Right lobe of liver (tissue), 6 donors: ENCODE data around the gene MCUB. TPM values are rescaled to one million over a fixed set of nuclear protein-coding genes. Genes with fewer than 3 reads are reported as not detected.

ENCODE experiments used
- ATAC-seq, 4 donors: fragments of 200-7000 bp; cut with Tn5 transposase; one replicate each; pipeline ENCODE4 v1.9.1; 2020; ENCODE audit warnings: mild to moderate bottlenecking in 4 of 4, moderate library complexity in 4 of 4
- DNase-seq, 3 donors: peaks; one replicate each; pipeline ENCODE4 v3.0.0-alpha.2; 2020
- H3K27ac ChIP-seq, 3 donors: fragments of 200-600 bp; one replicate each; pipeline ENCODE4 v1.8.0; 2022
- H3K27me3 ChIP-seq, 2 donors: fragments of 200-600 bp; one replicate each; pipeline ENCODE4 v1.8.0; 2022
- H3K36me3 ChIP-seq, 4 donors: fragments of 200-600 bp; sonication (generic) in 1 of 4; one replicate each; pipeline versions ENCODE4 v1.5.1 to v1.8.0; 2017 to 2022; ENCODE audit warnings: control low read depth in 1 of 4
- H3K4me1 ChIP-seq, 4 donors: fragments of 200-600 bp; sonication (generic) in 1 of 4; one replicate each; pipeline versions ENCODE4 v1.5.1 to v1.8.0; 2017 to 2022; ENCODE audit warnings: control low read depth in 1 of 4
- H3K4me3 ChIP-seq, 3 donors: fragments of 200-600 bp; one replicate each; pipeline ENCODE4 v1.8.0; 2022
- H3K9me3 ChIP-seq, 4 donors: fragments of 200-600 bp; sonication (generic) in 1 of 4; one replicate each; pipeline versions ENCODE4 v1.5.1 to v1.8.0; 2017 to 2022; ENCODE audit warnings: control low read depth in 1 of 4
- POLR2A ChIP-seq: fragments of 450-650 bp; IDR thresholded peaks from one replicate; pipeline ENCODE4 v1.6.1; 2017; ENCODE audit warnings: antibody characterized with exemption, mild to moderate bottlenecking
- WGBS: methylation state at CpG from one replicate; pipeline ENCODE4 v1.1.6; 2018; ENCODE audit warnings: low coverage, low lambda C conversion rate; ENCODE audit not compliant: insufficient coverage; ENCODE audit errors: missing lambda C conversion rate; 5-methylcytosine and 5-hydroxymethylcytosine counted together
- intact Hi-C, 2 donors: fragments of 100-400 bp; cut with DNase I; formaldehyde crosslinking; loops; one replicate each; pipeline versions ENCODE4 v1.11.2 to v1.14.1; 2022
- total RNA-seq, 6 experiments: library from RNA; depleted of rRNA in 2 of 6; stranded (reverse); fragments of >200 nt in 2 of 6; fragmentation: NEBNext Ultra II Directional in 3 of 6; extraction: Animal tissue kit (Norgen Biotek cat#: 25700) in 3 of 6; gene quantifications; one replicate each; pipeline versions ENCODE4 v1.1.0 to v1.2.4, GENCODE V29; 2016 to 2023
- TF ChIP-seq, protein P1 (sequence below), 4 donors: fragments of 200-600 bp in 3 of 4; fragments of 450-650 bp in 1 of 4; IDR thresholded peaks; one replicate each; pipeline versions ENCODE4 v1.5.1 to v1.8.0; 2016 to 2022; ENCODE audit warnings: antibody characterized with exemption in 4 of 4, mild to moderate bottlenecking in 2 of 4
- donor health status: DM: no; HTN: yes; CAD: no.
- donor health status: DM: no; HTN: no; CAD: no.
- donor health status: DM: no; HTN: no; CAD: no.
- donor health status: DM: no; HTN: yes; CAD: no.
- donor health status: DM: no; HTN: yes; CAD: no.

Gene MCUB
- total RNA-seq, 6 experiments from 2014 or later = 0.66 to 2.7 (median 1.3) TPM

DNA sequence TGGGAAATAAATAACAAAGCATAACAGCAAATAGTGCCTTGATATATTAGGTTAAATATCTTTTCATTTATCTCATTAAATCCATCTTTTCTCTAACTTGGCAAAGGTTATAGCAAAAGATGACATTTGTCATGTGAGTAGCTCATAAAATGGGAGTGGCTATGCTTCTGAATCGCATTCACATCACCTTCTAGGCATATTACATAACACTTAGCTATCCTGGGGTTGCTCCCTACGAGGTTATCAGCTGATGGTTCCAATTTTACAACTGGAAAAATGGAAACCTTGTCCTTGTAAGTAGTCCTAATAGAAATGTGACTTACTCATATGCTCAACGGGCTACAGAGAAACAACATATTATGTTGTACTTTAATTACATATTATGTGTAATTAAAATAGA, 153.5 kb downstream of the MCUB start:
- DNase-seq (no peak), ATAC-seq (no peak)
- Histone ChIP-seq H3K9me3 (no peaks in the 10 kb centered on the region), H3K4me3 (no peak overlapping the region), H3K36me3 (peaks cover 0 to 29% (median 14%) of the 10 kb centered on the region in 4 donors), H3K27ac (no peak overlapping the region), H3K4me1 (no peaks in the 10 kb centered on the region), H3K27me3 (no peaks in the 10 kb centered on the region)
- intact Hi-C loops = no loop called here
- 89% methylated on average over 3 of the region's 3 CpGs for WGBS
- TF ChIP-seq, protein P1, sequence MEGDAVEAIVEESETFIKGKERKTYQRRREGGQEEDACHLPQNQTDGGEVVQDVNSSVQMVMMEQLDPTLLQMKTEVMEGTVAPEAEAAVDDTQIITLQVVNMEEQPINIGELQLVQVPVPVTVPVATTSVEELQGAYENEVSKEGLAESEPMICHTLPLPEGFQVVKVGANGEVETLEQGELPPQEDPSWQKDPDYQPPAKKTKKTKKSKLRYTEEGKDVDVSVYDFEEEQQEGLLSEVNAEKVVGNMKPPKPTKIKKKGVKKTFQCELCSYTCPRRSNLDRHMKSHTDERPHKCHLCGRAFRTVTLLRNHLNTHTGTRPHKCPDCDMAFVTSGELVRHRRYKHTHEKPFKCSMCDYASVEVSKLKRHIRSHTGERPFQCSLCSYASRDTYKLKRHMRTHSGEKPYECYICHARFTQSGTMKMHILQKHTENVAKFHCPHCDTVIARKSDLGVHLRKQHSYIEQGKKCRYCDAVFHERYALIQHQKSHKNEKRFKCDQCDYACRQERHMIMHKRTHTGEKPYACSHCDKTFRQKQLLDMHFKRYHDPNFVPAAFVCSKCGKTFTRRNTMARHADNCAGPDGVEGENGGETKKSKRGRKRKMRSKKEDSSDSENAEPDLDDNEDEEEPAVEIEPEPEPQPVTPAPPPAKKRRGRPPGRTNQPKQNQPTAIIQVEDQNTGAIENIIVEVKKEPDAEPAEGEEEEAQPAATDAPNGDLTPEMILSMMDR (IDR thresholded peaks at IDR 0.05) = no peak
- TF ChIP-seq POLR2A = no peak

- no peak overlapping the region for H3K4me3 ChIP-seq
- no peaks in the 10 kb centered on the region for H3K9me3 ChIP-seq
- H3K27me3 ChIP-seq = no peaks in the 10 kb centered on the region
- DNase-seq = no peak
- no peaks in the 10 kb centered on the region for H3K4me1 ChIP-seq
- no peak for ATAC-seq
- intact Hi-C loops = no loop called here
- TF ChIP-seq, protein P1 (IDR thresholded peaks at IDR 0.05) = no peak
- no peak for TF ChIP-seq POLR2A
- no peak overlapping the region for H3K27ac ChIP-seq
- 60% methylated on average over 1 of the region's 1 CpG for WGBS
- H3K36me3 ChIP-seq = peaks cover 0 to 15% (median 5%) of the 10 kb centered on the region in 4 donors
Observed at GRCh38 chr4:109718759-109719158, 158.7 kb downstream of the MCUB start.

- 36% methylated on average over 4 of the region's 4 CpGs for WGBS
- Histone ChIP-seq H3K9me3 (no peaks in the 10 kb centered on the region), H3K4me1 (no peaks in the 10 kb centered on the region), H3K4me3 (no peak overlapping the region), H3K27ac (no peak overlapping the region), H3K27me3 (no peaks in the 10 kb centered on the region), H3K36me3 (peaks cover 0 to 13% (median 5%) of the 10 kb centered on the region in 4 donors)
- ATAC-seq (no peak), DNase-seq (no peak)
- no peak for TF ChIP-seq POLR2A
- TF ChIP-seq, protein P1 (IDR thresholded peaks at IDR 0.05) = no peak
- intact Hi-C loops = no loop called here
Observed at GRCh38 chr4:109719604-109720003, 159.6 kb downstream of the MCUB start.

DNA sequence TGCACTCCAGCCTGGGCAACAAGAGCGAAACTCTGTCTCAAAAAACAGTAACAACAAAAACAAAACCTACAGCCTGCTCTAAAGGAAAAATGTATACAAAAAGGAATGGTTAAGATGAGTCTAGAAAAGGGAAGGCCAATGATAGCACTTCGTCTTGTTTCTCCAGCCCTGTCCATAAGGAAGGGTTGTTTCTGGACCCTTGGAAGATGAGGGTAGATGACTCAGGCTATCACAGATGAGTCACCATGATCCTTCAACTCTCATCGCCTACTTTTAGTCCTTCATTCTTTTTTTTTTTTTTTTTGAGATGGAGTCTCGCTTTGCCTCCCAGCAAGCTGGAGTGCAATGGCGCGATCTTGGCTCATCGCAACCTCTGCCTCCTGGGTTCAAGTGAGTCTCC, 161.0 kb downstream of the MCUB start:
- no peak overlapping the region for H3K4me3 ChIP-seq
- no peaks in the 10 kb centered on the region for H3K27me3 ChIP-seq
- no peak overlapping the region for H3K27ac ChIP-seq
- intact Hi-C loops = no loop called here
- H3K36me3 ChIP-seq = peaks cover 0 to 11% (median 4%) of the 10 kb centered on the region in 4 donors
- no peaks in the 10 kb centered on the region for H3K4me1 ChIP-seq
- ATAC-seq = no peak
- no peaks in the 10 kb centered on the region for H3K9me3 ChIP-seq
- DNase-seq = no peak
- 97% methylated on average over 7 of the region's 7 CpGs for WGBS
- TF ChIP-seq, protein P1 (IDR thresholded peaks at IDR 0.05) = no peak
- no peak for TF ChIP-seq POLR2A

GRCh38 chr4:109722357-109722756, 162.3 kb downstream of the MCUB start:
- Histone ChIP-seq H3K4me3 (no peak overlapping the region), H3K9me3 (no peaks in the 10 kb centered on the region), H3K4me1 (no peaks in the 10 kb centered on the region), H3K27ac (no peak overlapping the region), H3K27me3 (no peaks in the 10 kb centered on the region), H3K36me3 (no peaks in the 10 kb centered on the region)
- DNase-seq = no peak
- ATAC-seq = no peak
- TF ChIP-seq POLR2A = no peak
- TF ChIP-seq, protein P1 (IDR thresholded peaks at IDR 0.05) = no peak
- intact Hi-C loops = no loop called here
